Esophagus (tissue), 2 donors: Measurements from ENCODE around the gene LY86. TPM values are rescaled to one million over a fixed set of nuclear protein-coding genes. Genes with fewer than 3 reads are reported as not detected.
A peak's percentile ranks its signal among the peaks of the same experiment; 100 is the strongest.

Source experiments
- H3K27ac ChIP-seq, 2 donors: one replicate each; pipeline ENCODE4 v1.5.1; 2013; ENCODE audit warnings: low read depth in 2 of 2, mild to moderate bottlenecking in 2 of 2, inconsistent platforms in 1 of 2, low read length in 1 of 2, moderate library complexity in 1 of 2
- H3K27me3 ChIP-seq, 2 donors: one replicate each; pipeline ENCODE4 v1.6.1; 2013; ENCODE audit warnings: low read length in 2 of 2, control low read depth in 1 of 2, mild to moderate bottlenecking in 1 of 2; ENCODE audit not compliant: insufficient read depth in 2 of 2, control insufficient read depth in 1 of 2
- H3K36me3 ChIP-seq, 2 donors: one replicate each; pipeline ENCODE4 v1.6.1; 2013; ENCODE audit warnings: low read length in 1 of 2; ENCODE audit not compliant: control insufficient read depth in 2 of 2, insufficient read depth in 2 of 2
- H3K4me1 ChIP-seq, 2 donors: one replicate each; pipeline ENCODE4 v1.6.1; 2013; ENCODE audit warnings: low read length in 1 of 2; ENCODE audit not compliant: control insufficient read depth in 2 of 2, insufficient read depth in 2 of 2
- H3K4me3 ChIP-seq, 2 donors: one replicate each; pipeline ENCODE4 v1.5.1; 2013; ENCODE audit warnings: low read length in 2 of 2, mild to moderate bottlenecking in 2 of 2, low read depth in 1 of 2, moderate library complexity in 1 of 2
- H3K9me3 ChIP-seq, 2 donors: one replicate each; pipeline ENCODE4 v1.6.1; 2013; ENCODE audit warnings: mild to moderate bottlenecking in 2 of 2, low read depth in 1 of 2, low read length in 1 of 2, moderate library complexity in 1 of 2; ENCODE audit not compliant: control insufficient read depth in 2 of 2, insufficient read depth in 1 of 2
- WGBS, 2 donors: extraction: QIAGEN DNeasy Blood & Tissue Kit; methylation state at CpG; one replicate each; pipeline ENCODE4 v1.1.7; 2013; 5-methylcytosine and 5-hydroxymethylcytosine counted together
- polyA plus RNA-seq, 2 donors: library from polyadenylated mRNA; stranded (reverse); fragments of 200-250 nt; gene quantifications; one replicate each; pipeline ENCODE4 v1.2.3, GENCODE V29; 2013
- donor health status: healthy with polysubstance abuse.
- donor health status: Bipolar disorder and iron deficiency.

The LY86 gene
- polyA plus RNA-seq, 2 donors, result 0.51 to 0.55 TPM

DNA sequence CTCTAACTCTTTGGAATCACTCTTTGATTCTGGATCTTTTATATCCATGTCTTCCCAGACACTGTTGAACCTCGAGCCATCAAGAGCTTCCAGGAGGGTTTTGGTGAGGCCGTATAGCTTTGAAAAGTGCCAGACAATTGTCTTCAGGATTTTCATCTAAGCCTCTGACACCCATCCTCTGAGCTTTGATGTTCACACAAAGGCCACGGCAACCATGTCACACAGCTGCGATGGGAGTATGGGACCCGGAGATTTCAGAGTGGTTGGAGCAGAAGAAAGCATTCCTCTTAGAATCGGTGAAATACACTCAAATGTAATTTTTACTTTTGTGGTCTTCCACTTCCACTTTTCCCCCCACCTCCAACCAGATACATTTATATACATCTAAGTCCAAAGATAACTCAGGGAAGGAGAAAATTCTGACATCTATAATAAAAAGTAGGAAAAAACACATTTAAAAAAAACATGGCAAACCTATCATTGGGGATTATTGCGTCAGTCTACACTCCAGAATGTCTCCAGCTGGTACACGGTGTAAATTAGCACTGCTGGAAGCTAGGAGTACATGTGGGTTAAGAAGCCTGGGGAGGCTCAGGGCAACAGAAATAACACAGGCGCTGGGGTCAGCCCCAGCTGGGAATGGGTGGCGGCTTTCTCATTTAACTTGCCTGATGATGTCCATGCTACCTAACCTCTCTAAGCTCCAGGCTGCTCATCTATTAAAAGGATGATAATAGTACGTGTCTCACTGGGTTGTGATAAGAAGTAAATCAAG, 92.7 kb downstream of the LY86 start:
- Histone ChIP-seq H3K4me3 (no peak overlapping the region), H3K27ac (no peak overlapping the region), H3K36me3 (no peaks in the 10 kb centered on the region), H3K27me3 (no peaks in the 10 kb centered on the region), H3K4me1 (peaks cover 0 to 8% of the 10 kb centered on the region in 2 donors), H3K9me3 (no peaks in the 10 kb centered on the region)
- 84% methylated on average over 11 of the region's 11 CpGs for WGBS, 2 donors

DNA sequence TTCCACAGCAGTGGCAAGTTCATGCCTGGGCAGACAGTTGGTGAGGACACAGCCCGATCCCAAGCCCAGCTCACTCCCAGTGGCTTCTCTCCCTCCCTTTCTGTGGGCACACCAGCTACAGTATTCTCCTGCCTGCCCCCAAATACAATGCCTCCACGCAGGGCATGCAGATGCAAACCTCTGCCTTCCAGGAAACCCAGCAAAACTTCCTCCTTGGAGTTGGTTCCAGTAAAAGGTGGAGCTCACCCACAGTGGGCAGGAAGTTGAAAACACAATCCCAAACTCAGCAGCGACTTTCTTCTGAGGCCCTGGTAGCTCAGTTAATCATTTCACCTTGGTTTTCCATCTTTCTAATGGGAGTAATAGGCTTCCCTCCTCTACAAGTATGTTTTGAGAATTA, 93.7 kb downstream of the LY86 start:
- WGBS, 2 donors, result 35 to 50% methylated on average over 3 of the region's 3 CpGs
- Histone ChIP-seq H3K27me3 (no peaks in the 10 kb centered on the region), H3K4me1 (peaks cover 0 to 8% of the 10 kb centered on the region in 2 donors), H3K4me3 (no peak overlapping the region), H3K27ac (peak overlapping the region; percentile 18 to 44), H3K9me3 (no peaks in the 10 kb centered on the region), H3K36me3 (no peaks in the 10 kb centered on the region)

DNA sequence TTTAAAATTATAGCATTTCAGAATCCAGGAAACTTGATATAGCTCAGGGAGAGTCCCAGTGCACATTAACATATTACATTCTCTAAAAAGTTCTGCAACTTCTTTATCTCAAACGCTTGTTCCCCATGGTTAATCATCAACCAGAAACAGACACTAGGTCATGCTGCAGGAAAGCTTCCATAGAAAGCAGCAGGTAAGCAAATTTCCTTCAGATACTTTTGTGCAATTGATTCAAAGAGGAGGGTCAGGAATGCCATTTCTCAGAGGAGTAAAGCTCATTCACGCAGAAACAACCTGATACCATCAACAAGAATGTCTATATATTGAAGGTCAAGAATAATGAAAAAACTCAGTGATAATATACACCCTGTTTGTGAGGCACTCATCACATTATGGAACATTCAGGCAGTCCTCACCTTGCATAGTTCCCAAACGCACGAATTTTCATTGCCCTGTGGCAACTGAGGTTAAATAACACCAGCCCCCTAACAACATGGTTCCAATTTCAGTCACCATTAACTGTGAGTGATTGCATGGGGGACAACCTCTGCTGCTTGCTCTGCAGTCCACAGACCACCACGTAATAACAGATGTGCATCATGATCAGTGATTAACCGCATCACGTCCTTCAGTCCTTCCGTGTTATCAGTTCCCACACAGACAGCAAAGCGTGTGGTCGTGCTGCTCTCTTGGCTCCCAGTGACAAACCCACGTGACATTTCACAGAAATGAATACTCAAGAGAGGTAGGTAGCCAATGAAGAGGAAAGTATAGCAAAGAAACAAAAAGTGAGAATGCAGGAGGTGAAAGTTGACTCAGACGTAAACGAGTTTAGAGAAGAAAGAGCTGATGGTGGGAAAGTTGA, 95.7 kb downstream of the LY86 start:
- H3K27me3 ChIP-seq, result no peaks in the 10 kb centered on the region
- no peaks in the 10 kb centered on the region for H3K36me3 ChIP-seq
- peaks cover 0 to 10% of the 10 kb centered on the region in 2 donors for H3K4me1 ChIP-seq
- H3K4me3 ChIP-seq, result no peak overlapping the region
- no peaks in the 10 kb centered on the region for H3K9me3 ChIP-seq
- H3K27ac ChIP-seq, result no peak overlapping the region
- WGBS, 2 donors, result 57 to 72% methylated on average over 13 of the region's 13 CpGs

DNA sequence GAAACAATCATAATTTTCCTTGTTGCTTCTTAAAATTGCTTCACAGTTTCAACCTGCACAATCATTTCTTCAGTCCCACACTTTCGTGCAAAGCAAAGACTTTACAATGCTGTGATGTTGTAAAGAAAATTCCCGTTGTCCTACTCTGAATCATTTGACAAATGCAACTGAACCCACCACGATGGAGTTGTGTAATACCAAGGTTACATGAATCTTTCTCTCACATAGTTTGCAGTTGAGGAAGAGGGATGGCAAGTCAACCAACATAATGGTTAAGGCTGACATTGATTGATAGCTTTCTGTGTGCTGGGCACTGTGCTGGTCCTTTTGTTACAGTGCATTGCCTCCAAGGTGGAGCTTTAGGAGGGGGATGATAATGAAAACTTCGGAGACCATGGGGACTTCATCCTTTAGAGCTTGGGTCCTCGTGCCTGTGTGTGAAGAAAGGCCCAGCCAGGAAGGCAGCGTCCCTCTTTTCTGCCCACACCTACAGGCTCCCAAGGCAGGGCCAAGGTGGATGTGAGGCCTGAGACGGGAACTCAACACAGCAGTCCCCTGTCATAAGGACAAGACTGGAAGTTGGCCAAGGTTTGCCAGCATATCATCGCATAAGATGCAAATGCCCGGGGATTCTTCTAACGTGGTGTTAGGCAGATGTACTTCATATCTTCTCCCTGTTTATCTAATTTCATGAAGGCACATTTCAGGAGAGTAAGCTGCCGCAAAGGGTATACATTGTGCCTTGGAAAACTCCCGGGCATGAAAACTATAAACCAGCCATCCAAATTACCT, 96.9 kb downstream of the LY86 start:
- no peak overlapping the region for H3K4me3 ChIP-seq
- 86 to 87% methylated on average over 12 of the region's 12 CpGs for WGBS, 2 donors
- no peak overlapping the region for H3K27ac ChIP-seq
- H3K27me3 ChIP-seq, result no peaks in the 10 kb centered on the region
- no peaks in the 10 kb centered on the region for H3K9me3 ChIP-seq
- H3K4me1 ChIP-seq, result peaks cover 2 to 14% of the 10 kb centered on the region in 2 donors
- no peaks in the 10 kb centered on the region for H3K36me3 ChIP-seq

DNA sequence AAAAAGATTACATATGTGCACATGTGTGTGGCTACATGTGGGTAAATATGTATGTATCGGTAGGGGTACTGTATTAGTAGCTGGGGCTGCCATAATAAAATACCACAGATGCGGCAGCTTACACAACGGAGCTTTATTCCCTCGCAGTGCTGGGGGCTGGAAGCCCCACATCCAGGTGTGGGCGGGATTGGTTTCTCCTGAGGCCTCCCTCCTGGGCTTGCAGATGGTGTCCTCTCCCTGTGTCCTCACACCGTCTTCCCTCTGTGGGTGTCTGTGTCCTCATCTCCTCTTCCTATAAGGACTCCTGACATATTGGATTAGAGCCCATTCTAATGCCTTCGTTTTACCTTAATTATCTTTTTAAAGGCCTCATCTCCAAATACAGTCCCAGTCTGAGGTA, 97.7 kb downstream of the LY86 start:
- H3K27me3 ChIP-seq, result no peaks in the 10 kb centered on the region

DNA sequence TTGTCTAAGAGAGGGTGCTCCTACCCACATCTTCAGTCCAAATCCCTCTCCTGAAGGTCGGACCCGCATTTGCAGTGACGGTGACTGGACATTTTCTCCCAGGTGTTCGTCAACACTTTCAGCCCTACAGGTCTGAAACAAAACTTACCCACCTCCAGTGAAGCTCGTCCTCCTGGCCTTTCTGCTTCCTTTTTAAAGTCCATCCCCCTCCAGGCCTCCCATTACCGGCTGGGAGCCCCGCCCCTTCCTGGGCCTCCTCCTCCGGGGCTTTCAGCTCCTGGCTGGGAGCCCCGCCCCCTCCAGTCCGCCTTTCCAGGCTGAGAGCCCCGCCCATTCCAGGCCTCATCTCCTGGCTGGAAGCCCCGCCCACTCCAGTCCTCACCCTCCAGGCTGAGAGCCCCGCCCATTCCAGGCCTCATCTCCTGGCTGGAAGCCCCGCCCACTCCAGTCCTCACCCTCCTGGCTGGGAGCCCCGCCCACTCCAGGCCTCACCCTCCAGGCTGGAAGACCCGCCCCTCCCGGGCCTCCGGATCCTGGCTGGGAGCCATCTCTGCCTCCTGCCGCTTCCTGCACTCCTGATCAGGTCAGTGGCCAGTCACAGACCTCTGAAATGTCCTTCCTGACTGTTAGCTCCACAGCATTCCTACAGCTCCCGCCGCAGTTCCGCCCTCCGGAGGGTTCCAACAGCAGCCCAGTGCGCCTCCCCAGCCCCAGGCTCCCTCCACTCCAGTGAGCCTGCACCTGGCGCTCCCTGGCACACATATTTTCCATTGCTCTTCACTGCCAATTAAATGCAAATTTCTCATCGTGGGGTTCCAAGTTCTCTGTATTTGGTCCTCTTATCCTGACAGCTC, 98.5 kb downstream of the LY86 start:
- Histone ChIP-seq H3K27ac (peak overlapping the region; percentile 81 to 82), H3K27me3 (no peaks in the 10 kb centered on the region), H3K36me3 (no peaks in the 10 kb centered on the region), H3K4me1 (peaks cover 2 to 14% of the 10 kb centered on the region in 2 donors), H3K4me3 (peak overlapping the region; percentile 27 to 36), H3K9me3 (no peaks in the 10 kb centered on the region)
- 31 to 37% methylated on average over 26 of the region's 26 CpGs for WGBS, 2 donors

More for the DNA sequence above, 97.7 kb downstream of the LY86 start:
- 95 to 96% methylated on average over 7 of the region's 7 CpGs for WGBS, 2 donors
- Histone ChIP-seq H3K4me1 (peaks cover 2 to 14% of the 10 kb centered on the region in 2 donors), H3K9me3 (no peaks in the 10 kb centered on the region), H3K36me3 (no peaks in the 10 kb centered on the region), H3K27ac (peak overlapping the region in 1 of 2 donors; percentile 22), H3K4me3 (no peak overlapping the region)

DNA sequence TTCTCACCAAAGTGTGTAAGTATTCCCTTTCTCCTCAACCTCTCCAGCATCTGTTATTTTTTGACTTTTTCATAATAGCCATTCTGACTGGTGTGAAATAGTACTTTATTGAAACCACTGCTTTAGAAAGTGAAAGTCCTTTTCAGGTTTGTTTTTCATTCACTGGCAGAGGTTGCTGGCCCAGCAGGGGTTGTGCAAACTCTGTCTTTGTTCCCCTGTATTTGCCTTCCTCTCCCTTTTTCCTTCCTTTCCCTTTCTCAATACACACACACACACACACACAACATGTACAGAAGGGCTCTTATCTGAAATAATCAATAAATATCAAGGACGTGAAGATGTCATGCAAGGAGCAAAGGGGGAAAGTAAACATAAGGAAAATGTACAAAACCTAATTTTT, 99.8 kb downstream of the LY86 start:
- 47 to 50% methylated on average over 1 of the region's 1 CpG for WGBS, 2 donors
- no peaks in the 10 kb centered on the region for H3K27me3 ChIP-seq
- H3K4me1 ChIP-seq, result peaks cover 2 to 10% of the 10 kb centered on the region in 2 donors
- H3K4me3 ChIP-seq, result no peak overlapping the region
- H3K27ac ChIP-seq, result peak overlapping the region; percentile 60 to 81
- H3K9me3 ChIP-seq, result no peaks in the 10 kb centered on the region
- no peaks in the 10 kb centered on the region for H3K36me3 ChIP-seq

DNA sequence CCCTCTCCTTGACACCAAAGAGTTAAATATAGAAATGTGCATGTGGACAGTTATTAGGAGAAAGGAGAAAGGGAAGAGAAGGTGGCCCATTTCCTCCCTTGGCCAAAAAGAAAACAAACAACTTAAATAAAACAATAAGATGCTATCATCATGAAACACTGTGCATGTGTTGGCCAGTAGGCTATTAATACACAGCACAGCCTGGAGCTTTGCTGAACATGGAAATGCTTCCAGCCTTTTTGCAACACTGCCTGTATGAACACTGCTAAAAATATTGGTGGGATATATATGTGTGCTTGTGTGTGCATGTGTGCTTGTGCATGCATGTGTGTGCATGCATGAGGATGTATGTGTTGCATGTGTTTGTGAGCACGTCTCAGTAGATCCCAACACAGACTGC, 100.4 kb downstream of the LY86 start:
- 34 to 38% methylated on average over 1 of the region's 1 CpG for WGBS, 2 donors
- Histone ChIP-seq H3K36me3 (no peaks in the 10 kb centered on the region), H3K4me3 (no peak overlapping the region), H3K9me3 (no peaks in the 10 kb centered on the region), H3K4me1 (peaks cover 2 to 7% of the 10 kb centered on the region in 2 donors), H3K27ac (peak overlapping the region; percentile 81 to 88), H3K27me3 (no peaks in the 10 kb centered on the region)
